Measurements from ENCODE around the gene TGFBR1.
A peak's percentile ranks its signal among the peaks of the same experiment; 100 is the strongest.
"Not testable (repeated sequence)": the region's sequence is repeated elsewhere in the genome, so short reads cannot be mapped to it uniquely, and the experiment has no call there.

The TGFBR1 gene

GRCh38 chr9:99076483-99077171, 28.3 kb upstream of the TGFBR1 start:
- no peak for DNase-seq

- DNase-seq = no peak
Measured at GRCh38 chr9:99078717-99079116, 26.2 kb upstream of the TGFBR1 start.

GRCh38 chr9:99079542-99079941, 25.4 kb upstream of the TGFBR1 start:
- no peak for DNase-seq

GRCh38 chr9:99083051-99083450, 21.9 kb upstream of the TGFBR1 start:
- DNase-seq = no peak

GRCh38 chr9:99085949-99086948, 18.7 kb upstream of the TGFBR1 start:
- no peak for DNase-seq

- no peak for DNase-seq
Measured at GRCh38 chr9:99087462-99087861, 17.5 kb upstream of the TGFBR1 start.

- DNase-seq = no peak
Measured at GRCh38 chr9:99090336-99091130, 14.4 kb upstream of the TGFBR1 start.

GRCh38 chr9:99092643-99093491, 12.0 kb upstream of the TGFBR1 start:
- DNase-seq = no peak

GRCh38 chr9:99093492-99093791, 11.5 kb upstream of the TGFBR1 start:
- DNase-seq = no peak

- DNase-seq = no peak
Measured at GRCh38 chr9:99095565-99095964, 9.3 kb upstream of the TGFBR1 start.

GRCh38 chr9:99096409-99096808, 8.5 kb upstream of the TGFBR1 start:
- no peak for DNase-seq

- not testable (repeated sequence) for DNase-seq
Measured at GRCh38 chr9:99099806-99100585, 4.9 kb upstream of the TGFBR1 start.

- DNase-seq = no peak
Measured at GRCh38 chr9:99101271-99101670, 3.6 kb upstream of the TGFBR1 start.

GRCh38 chr9:99101812-99102211, 3.1 kb upstream of the TGFBR1 start:
- DNase-seq = no peak

- no peak for DNase-seq
Measured at GRCh38 chr9:99103054-99103895, 1.6 kb upstream of the TGFBR1 start.

- no peak for DNase-seq
Measured at GRCh38 chr9:99103901-99104458, 933 bp upstream of the TGFBR1 start.

GRCh38 chr9:99105152-99106043, 485 bp downstream of the TGFBR1 start:
- peak; percentile 22 to 37 for DNase-seq

- DNase-seq = no peak
Measured at GRCh38 chr9:99106044-99106375, 1.1 kb downstream of the TGFBR1 start.

GRCh38 chr9:99107421-99107820, 2.5 kb downstream of the TGFBR1 start:
- no peak for DNase-seq
